Inflammatory macrophage (primary cell): ENCODE results near the gene MYH7.
"Not testable (repeated sequence)": the region's sequence is repeated elsewhere in the genome, so short reads cannot be mapped to it uniquely, and the experiment has no call there.

Experiments
- DNase-seq, 2 donors: peaks; one replicate each; pipeline ENCODE4 v3.0.0-alpha.2; 2020 to 2022
- total RNA-seq, 18 experiments: gene quantifications; one replicate each; lab custom pipeline; 2026; ENCODE audit warnings: mixed read lengths in 6 of 18, inconsistent platforms in 2 of 18; lab: John Stamatoyannopoulos, UW

Gene MYH7
- 0 to 0.19 (median 0.05) reads per million in 18 experiments for total RNA-seq

DNA sequence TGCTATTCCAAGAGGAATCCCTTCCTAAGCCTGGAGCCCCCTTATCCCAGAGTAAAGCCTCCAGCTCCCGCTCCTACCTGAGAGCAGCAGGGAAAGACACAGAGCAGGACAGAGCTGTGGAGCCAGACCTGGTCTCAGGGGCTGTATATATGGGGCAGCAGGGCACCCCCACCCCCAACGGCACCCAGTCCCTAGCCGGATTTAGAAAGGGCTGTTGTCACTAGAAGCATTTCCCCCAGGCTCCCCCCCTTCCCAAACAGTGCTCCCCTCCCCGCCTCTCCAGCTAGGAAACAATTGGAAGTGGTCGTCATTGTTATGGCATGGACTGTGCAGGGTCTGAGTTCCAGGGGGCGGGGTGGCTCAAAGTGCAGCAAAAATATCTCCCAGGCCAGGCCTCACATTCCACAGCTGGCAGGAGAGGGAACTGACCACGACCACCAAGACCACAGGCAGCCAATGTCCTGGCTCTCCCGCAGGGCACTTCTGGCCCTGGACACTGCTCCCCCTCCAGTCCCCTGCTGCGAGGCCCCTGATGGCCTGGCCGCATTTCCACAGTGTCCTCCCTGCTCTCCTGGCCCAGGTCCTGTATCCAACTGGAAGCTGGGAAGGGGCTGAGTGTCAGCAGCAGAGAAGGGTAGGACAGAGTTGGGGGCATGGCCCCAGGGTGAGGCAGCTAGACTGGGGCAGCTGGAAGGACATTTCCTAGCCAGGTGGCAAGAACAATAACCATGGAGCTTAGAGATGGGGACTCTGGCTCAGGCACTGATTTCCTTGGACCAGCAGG lies at the start of gene MYH7:
Gene MYH7 (minus strand): TSS at position 118 of the 784 bp plus-strand sequence. CDS start 1,928 bp downstream, outside the sequence.
- no peak for DNase-seq

DNA sequence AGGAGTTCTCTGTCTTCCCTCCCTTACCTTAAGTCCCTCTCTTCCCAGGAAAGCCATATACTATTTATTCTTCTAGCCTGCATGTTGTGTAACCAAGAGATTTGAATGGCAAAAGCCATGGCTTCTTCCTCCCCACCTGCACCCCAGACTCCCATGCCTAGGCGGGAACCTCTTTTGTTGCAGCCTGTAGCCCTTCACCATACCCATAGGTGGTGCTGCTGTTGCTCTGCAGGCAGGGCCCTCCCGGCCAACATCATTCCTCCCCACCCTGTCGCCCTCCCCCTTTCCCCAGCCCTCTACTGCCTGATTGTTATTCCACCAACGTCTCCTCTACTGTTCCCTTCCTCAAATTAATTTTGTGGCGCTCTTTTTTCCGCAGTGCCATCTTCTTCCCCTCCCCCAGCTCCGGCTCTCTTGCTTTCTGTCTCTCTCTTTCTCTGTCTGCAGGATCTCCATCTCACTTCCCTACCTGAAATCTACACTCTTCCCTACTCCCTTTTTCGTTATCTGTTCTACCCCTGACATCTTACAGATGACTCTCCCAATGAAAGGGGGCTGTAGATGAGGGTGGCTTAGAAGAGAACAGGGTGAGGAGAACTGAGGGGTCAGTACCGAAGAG lies 47.9 kb upstream of the MYH7 start:
- no peak for DNase-seq

DNA sequence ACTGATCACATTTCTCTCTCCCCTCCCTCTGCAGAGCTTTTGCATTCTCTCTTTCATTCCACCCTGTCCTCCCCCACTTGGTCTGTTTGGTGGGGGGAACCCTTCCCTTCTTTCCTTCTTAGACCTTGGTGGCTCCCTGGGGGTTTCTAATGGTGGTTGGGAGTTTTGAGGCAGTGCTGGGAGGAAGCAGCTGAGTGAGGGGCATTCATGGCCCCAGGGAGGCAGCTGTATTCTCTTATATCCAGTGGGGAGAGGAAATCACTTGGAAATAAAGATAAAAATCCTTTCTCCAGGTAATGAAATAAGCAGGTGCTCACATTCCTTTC lies 47.3 kb upstream of the MYH7 start:
- no peak for DNase-seq

DNA sequence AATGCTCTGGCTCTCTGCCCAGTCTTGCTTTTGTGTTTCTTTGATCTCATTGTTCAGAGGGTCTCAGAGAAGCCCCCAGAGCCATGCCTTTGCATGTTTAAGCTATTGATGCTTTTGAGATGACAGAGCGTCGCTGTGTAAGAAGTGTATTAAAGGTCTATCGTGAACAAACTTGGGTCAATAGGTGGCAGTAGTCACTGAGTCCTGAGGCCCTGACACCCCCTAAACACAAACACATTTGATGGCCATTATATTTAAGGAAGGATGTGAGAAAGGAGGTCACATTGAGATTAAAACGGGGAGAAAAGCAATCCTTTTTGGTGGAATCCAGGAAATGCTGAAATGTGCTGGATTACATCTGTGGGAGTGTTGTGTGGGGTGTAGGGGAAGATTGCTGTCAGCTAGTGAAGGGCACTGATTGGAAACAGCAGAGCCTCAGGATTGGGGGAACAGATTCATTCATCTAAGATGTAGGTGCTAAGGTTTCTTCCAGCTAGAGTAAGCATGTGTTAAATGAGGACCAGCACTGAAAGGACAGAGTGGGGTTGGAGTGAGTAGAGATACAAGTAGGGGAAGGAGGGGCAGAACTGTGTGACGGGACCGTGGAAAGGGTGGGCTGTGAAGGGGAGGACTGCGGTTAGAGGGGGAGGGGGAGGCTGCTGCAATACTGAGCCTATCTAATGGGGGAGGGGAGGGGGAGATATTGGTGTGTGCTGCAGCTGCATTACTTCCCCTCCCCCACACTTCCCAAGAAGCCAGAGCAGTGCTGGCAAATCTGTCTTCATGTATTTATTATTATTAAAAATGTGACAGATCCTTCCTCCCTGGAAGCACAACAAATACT lies 46.7 kb upstream of the MYH7 start:
- DNase-seq, result no peak

DNA sequence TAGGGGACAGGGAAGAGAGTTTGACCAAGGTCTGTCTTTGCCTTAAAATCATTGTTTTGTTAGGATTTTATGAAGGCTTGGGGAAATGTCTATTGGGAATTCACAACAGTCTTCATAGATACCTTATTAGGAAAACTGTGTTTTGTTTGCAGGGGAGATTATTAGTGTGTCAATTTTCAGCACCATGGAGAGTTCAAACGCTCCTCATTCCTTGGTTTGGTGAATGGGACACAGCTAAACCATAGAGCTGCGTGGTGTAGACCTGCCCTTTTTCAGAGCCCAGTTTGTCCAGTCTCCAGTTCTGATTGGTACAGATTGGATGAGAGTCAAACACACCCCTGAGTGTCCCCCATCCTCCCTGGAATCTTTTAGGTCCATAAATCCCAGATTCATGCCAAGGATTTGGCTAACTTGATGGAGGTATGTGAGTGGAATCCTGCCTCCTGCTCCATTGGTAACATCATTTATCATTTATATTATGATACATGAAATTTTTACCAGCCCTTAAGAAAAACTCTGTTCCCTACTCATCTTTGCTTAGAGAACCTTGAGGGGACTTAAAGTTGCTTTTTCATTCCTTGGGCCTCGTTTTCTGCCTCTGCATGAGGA lies 46.0 kb upstream of the MYH7 start:
- DNase-seq, result no peak

DNA sequence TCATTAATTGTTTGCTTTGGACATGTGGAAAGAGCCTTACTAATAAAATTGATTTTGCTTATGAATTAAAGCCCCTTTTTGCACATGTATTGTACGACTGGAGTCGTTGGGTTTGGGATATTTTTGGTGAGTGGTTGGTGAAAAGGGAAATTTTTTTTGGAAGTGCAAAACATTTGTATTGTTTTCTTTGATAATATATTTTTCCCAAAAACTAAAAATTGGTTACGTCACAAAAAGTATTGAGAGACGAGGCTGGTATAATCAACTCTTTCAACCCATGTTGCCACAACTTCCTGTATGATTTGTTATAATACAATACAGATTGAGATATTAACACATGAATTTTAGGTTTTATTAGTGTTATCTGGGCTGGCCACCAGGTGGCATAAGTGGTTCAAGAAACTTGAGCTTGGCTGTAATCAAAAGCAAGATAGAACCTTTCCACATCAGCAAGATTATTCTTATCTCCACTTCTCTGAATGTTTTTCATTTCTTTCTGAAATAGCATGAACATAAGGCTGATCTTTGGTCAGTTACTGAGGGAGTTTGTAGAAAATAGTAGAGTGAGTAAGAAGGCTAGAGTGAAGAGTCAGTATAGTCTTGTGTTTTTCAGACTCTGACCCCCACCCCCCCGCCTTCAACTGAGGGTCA lies 42.8 kb upstream of the MYH7 start:
- peak; percentile 69 to 82 for DNase-seq

DNA sequence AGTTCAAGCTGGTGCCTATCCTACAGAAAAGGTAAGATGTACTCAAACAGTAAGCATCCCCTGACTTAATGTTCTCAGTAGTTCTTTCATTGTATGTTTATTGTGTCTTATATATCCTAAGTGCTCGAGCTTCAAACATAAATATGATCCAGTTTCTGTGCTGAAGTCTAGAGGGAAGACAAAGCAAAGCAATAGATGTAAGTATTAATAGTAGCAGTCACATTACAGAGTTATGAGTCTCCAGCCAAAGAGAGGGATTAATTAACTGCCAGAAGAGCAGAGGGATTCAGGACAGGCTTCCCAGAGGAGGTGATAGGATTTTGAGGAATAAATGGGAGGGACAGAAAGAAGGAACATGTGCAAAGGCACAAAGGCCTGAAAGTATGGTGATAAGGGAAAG lies 35.5 kb upstream of the MYH7 start:
- no peak for DNase-seq

DNA sequence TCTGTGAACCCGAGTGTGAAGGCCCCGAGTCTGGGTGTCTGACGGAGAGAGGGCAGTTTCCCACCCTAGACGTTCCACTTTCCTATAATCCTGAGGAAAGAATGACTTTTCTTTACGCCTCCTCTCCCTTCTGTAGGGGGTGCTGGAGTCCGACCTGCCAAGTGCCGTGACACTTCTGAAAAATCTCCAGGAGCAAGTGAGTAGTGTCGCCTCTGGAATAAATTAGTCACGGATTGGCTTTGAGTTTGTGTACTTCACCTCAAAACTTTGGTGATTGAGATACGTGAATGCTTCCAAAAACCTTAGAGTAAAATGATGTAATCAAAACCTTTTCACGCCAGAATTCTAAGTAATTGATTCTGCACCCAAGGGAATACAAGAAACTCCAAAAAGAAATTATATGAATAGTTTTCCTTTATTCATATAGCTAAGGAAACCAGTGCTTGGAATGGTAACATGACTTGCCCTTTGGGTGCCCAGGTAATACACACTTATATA lies 34.5 kb upstream of the MYH7 start:
- no peak for DNase-seq

DNA sequence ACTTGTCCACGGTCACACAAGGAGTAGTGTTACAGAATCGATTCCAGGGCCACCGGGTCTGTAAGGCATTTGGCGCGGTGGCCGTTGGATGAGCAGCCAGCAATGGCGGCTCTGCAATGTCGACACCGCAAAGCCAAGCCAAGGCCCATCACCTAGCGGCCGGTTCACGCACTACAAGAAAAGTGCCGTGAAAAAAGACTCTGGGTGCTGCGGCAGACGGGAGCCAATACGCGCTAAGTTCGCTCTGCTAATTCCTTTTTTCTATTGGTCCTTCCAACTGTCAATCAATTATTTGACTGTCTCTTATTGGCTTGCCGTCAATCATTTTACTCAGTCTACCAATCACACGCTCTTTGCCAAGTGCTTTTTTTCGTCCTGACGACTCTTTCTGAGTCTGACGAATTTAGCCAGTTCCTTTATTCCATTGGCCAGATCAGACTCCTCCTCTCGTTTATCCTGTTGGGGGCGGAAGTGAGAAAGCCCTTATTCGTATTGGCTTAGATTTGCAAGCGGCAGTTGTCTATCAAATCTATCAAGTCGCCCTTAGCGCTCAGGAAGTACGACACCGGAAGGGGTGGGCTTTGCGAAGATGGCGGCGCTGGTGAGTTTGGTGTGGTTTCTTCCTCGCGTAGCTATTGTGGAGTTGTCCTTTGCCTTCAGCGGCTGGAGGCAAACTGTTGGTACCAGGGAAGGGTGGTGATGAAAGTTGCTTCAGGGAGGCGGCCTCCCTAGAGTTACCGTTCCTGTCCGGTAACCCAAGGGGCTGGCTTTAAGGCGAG lies 33.9 kb upstream of the MYH7 start, which contains the start of gene NGDN:
Gene NGDN (plus strand): TSS at position 577 of the 779 bp plus-strand sequence. CDS start 13 bp downstream, at position 590.
- peak; percentile 98 to 100 for DNase-seq

DNA sequence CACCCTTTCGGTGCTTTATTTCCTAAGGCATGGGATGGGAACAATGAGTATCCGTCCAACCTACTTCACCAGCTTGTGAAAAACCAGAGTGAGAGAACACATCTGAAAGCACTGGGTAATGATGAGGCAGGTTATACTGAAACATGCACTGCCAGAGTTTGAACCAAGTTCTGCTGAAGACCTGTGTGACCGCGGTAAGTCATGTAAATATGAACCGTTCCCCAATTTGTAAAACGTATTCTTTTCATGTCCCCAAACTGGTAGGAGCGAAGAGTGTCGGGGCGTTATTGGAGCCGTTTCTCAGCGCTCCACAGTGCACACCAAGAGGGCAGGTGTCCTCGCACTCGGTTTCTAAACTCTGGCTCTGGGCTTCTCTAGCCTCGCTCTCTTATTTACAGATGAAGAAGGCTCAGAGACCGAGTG lies 33.3 kb upstream of the MYH7 start:
- no peak for DNase-seq

DNA sequence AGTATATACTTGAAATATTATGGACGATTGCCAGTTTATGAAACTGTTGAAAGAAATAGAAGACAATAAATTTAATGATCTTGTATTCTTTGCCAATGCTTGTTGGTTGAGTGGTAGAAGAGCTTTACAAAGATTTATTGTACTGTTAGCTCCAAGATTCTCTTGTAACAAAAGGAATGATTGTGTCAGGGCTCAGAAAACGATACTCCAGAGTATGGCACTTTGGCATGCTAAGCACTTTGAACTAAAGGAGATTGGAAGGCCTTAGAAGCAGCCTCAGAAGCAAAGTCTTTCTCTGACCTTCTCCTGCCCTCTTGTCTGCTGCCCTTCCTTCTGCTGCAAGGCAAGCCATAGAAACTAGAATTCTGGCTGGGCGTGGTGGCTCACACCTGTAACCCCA lies 29.8 kb upstream of the MYH7 start:
- DNase-seq, result no peak

DNA sequence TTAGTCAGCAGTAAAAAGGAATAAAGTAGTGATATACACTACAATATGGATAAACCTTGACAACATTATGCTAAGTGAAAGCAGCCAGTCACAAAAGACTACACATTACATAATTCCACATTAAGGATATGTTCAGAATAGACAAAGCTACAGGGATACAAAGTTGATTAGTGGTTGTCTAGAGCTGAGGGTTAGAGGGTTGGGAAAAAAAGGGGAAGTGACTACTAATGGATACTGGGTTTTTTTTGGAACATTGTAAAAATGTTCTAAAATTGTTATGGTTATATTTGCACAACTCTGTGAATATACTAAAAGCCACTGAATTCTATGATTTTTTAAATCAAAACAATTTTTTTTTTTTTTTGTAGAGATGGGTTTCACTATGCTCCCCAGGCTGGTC lies 29.2 kb upstream of the MYH7 start:
- no peak for DNase-seq

DNA sequence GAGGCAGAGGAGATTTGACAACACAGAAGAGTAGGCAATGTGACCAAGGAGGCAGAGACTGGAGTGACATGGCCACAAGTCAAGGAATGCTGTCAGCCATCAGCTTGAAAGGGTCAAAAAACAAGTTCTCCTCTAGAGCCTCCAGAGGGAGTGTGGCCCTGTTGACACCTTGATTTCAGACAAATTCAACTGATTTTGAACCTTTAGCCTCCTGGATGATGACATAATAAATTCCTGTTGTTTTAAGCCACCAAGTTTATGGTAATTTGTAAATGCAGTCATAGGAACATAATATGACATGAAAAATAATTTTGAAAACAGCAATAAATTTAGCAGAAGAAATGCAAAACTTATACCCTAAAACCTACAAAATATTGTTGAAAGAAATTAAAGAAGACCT lies 25.5 kb upstream of the MYH7 start:
- no peak for DNase-seq

DNA sequence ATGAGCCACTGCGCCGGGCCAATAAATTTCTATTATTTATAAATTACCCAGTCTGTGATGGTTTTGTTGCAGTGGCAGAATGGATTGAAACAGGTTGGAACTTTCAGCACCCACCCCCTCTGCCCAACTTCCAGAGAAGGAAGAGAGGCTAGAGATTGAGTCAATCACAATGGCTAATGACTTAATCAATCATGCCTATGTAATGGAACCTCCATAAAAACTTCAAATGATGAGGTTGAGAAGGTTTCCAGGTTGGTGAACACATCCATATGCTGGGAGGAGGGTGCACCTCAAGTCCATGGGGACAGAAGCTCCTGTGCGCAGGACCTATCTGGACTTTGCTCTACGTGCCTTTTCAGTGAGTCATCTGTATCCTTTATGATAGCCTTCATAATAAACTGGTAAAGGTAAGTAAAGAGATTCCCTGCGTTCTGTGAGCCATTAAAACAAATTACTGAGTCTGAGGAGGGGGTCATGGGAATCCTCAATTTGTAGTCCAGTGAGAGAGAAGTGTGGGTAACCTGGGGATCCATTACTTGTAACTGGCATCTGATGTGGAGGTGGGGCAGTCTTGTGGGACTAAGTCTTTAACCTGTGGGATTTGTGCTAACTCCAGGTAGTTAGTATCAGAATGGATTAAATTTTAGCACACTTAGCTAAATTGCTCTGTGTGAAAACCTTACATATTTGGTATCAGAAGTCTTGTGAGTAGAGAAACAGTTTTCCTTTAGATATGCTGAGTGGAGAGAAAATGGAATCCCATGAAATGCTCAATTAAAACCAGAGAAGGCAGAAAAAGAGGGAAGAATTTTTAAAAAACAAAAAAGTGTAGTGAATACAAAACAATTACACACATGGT lies 22.4 kb upstream of the MYH7 start:
- DNase-seq, result no peak

DNA sequence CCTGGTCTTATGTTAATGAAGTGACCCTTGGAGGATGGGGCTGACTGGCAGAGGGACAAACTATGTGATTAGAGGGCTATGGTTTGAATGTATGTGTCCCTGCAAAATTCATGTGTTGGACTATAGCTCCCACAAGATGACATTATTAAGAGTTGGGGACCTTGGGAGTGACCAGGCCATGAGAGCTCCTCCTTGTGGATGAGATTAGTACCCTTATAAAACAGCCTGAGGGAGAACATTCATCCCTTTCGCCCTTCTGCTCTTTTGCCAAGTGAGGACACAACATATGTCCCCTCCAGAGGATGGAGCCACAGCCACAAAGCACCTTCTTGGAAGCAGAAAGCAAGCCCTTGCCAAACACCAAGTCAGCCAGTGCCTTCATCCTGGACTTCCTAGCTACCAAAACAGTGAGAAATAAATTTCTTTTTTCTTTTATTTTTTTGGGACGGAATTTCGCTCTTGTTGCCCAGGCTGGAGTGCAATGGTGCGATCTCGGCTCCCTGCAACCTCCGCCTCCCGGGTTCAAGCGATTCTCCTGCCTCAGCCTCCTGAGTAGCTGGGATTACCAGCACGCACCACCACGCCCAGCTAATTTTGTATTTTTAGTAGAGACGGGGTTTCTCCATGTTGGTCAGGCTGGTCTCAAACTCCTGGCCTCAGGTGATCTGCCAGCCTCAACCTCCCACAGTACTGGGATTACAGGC lies 21.6 kb upstream of the MYH7 start:
- not testable (repeated sequence) for DNase-seq

DNA sequence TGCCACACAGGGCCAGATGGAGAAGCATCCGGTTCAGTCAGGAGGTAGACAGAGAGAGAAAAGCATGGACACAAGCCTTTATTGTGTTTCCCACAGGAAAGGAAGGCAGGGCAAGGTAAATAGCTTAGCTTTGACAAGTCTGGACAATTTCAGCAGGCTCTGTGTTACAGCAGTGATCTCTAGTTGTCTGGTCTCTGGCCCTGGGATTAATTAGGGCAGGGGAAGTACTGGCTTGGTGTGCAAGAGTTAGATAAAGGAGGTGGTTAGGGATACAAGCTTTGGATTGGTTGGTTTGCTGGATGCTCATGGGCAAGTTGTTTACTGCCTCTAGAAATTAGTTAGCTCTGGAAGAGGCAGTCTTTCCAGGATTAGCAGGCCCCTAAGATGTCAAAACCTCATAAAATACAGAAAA lies 19.0 kb upstream of the MYH7 start:
- DNase-seq, result no peak

DNA sequence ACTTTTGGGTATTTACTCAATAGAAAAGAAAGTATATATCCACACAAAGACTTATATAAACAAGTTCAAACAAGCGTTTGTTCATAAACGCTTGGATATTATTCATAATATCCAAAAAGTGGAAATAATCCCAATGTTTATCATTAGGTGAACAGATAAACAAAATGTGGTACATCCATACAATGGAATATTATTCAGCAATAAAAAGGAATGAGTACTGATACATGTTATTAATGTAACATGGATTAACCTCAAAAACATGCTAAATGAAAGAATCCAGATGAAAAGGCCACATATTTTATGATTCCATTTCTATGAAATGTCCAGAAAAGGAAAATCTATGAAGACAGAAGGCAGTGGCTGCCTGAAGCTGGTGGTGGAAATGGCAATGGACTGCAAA lies 16.8 kb upstream of the MYH7 start:
- DNase-seq, result no peak

DNA sequence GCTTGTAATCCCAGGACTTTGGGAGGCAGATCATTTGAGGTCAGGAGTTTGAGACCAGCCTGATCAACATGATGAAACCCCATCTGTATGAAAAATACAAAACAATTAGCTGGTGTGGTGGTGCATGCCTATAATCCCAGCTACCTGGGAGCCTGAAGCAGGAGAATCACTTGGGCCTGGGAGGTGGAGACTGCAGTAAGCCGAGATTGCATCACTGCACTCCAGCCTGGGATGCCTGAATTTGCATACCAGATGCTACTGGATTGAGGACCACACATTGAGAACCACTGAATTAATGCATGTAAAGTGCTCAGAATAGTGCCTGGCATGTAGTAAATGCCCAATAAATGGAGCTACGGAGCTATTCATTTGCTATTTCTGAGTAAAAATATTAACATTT lies 14.9 kb upstream of the MYH7 start:
- DNase-seq, result no peak

DNA sequence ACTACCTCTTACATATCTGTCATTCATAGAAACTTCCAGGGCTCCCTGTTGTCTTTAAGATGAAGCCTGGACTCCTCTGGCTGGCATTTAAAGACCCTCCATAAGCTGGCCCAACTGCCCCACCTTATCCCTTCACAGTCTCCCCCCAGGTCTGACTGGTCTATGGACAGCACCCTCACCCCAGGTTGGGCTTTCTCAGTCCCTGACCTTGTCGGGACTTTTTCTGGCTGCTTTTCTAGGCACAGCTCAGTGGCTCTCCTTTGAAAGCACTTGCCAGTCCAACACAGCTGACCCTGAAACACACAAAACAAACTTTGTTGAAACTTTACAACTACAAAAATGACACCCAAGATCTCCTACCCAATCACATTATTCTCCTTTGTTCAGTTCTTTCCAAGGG lies 13.9 kb upstream of the MYH7 start:
- DNase-seq, result no peak
